Mesenchymal stem cell (in vitro differentiated cells and primary cell): ENCODE results near the gene ABHD11.
A peak's percentile ranks its signal among the peaks of the same experiment; 100 is the strongest.
"Not testable (repeated sequence)": the region's sequence is repeated elsewhere in the genome, so short reads cannot be mapped to it uniquely, and the experiment has no call there.

Source experiments
- DNase-seq: peaks from one replicate; pipeline ENCODE4 v3.0.0-alpha.2; 2013
- H2AFZ ChIP-seq: one replicate; pipeline ENCODE4 v1.6.1; 2013; ENCODE audit warnings: low read depth, mild to moderate bottlenecking, control low read depth, inconsistent platforms, low read length, moderate library complexity
- H2AK5ac ChIP-seq: 2 replicates; pipeline ENCODE4 v1.6.1; 2013; ENCODE audit warnings: low read length, moderate library complexity, mild to moderate bottlenecking, inconsistent platforms; ENCODE audit not compliant: severe bottlenecking
- H2BK120ac ChIP-seq: one replicate; pipeline ENCODE4 v1.6.1; 2013; ENCODE audit warnings: low read depth, mild to moderate bottlenecking, inconsistent platforms, low read length, moderate library complexity
- H2BK12ac ChIP-seq, 2 experiments: one replicate each; pipeline ENCODE4 v1.6.1; 2013; ENCODE audit warnings: inconsistent platforms in 2 of 2, low read length in 2 of 2, mild to moderate bottlenecking in 2 of 2, moderate library complexity in 2 of 2, control low read depth in 1 of 2
- H2BK15ac ChIP-seq: one replicate; pipeline ENCODE4 v1.6.1; 2013; ENCODE audit warnings: mild to moderate bottlenecking, low read depth, inconsistent platforms; ENCODE audit not compliant: poor library complexity, severe bottlenecking
- H2BK5ac ChIP-seq: 2 replicates; pipeline ENCODE4 v1.6.1; 2013; ENCODE audit warnings: low read depth, mild to moderate bottlenecking, low read length, control low read depth, inconsistent platforms; ENCODE audit not compliant: poor library complexity, severe bottlenecking
- H3K14ac ChIP-seq, 2 experiments: one replicate each; pipeline ENCODE4 v1.6.1; 2013; ENCODE audit warnings: inconsistent platforms in 2 of 2, low read length in 2 of 2, control low read depth in 1 of 2, mild to moderate bottlenecking in 1 of 2, moderate library complexity in 1 of 2
- H3K18ac ChIP-seq, 2 experiments: one replicate each; pipeline ENCODE4 v1.6.1; 2013; ENCODE audit warnings: inconsistent platforms in 2 of 2, low read length in 2 of 2, control low read depth in 1 of 2, low read depth in 1 of 2, mild to moderate bottlenecking in 1 of 2
- H3K23ac ChIP-seq, 2 experiments: one replicate each; pipeline ENCODE4 v1.6.1; 2013; ENCODE audit warnings: inconsistent platforms in 2 of 2, low read length in 2 of 2, mild to moderate bottlenecking in 2 of 2, moderate library complexity in 2 of 2, control low read depth in 1 of 2
- H3K27ac ChIP-seq: 2 replicates; pipeline ENCODE4 v1.5.1; 2013; ENCODE audit warnings: mild to moderate bottlenecking, moderate library complexity, low read length, control low read depth, inconsistent platforms; ENCODE audit not compliant: poor library complexity, severe bottlenecking
- H3K27me3 ChIP-seq, 2 experiments: 2 replicates each; pipeline versions ENCODE4 v1.6.1 to v1.7.0; 2013; ENCODE audit warnings: low read length in 2 of 2, mild to moderate bottlenecking in 2 of 2, moderate library complexity in 2 of 2, control low read depth in 1 of 2, inconsistent platforms in 1 of 2; ENCODE audit not compliant: control insufficient read depth in 1 of 2, insufficient read depth in 1 of 2
- H3K36me3 ChIP-seq, 2 experiments: 2 replicates each; pipeline versions ENCODE4 v1.6.1 to v1.7.0; 2013; ENCODE audit warnings: low read length in 2 of 2, control low read depth in 1 of 2, inconsistent platforms in 1 of 2, low read depth in 1 of 2, mild to moderate bottlenecking in 1 of 2; ENCODE audit not compliant: insufficient read depth in 2 of 2, control insufficient read depth in 1 of 2
- H3K4ac ChIP-seq, 2 experiments: one replicate each; pipeline ENCODE4 v1.6.1; 2013; ENCODE audit warnings: inconsistent platforms in 2 of 2, low read length in 2 of 2, mild to moderate bottlenecking in 2 of 2, moderate library complexity in 2 of 2, control low read depth in 1 of 2, low read depth in 1 of 2
- H3K4me1 ChIP-seq: 2 replicates; pipeline ENCODE4 v1.6.1; 2013; ENCODE audit warnings: low read depth, low read length, control low read depth; ENCODE audit not compliant: control insufficient read depth, insufficient read depth
- H3K4me2 ChIP-seq: 2 replicates; pipeline ENCODE4 v1.6.1; 2013; ENCODE audit warnings: low read length, mild to moderate bottlenecking, inconsistent platforms; ENCODE audit not compliant: poor library complexity, severe bottlenecking
- H3K4me3 ChIP-seq, 2 experiments: 2 replicates each; pipeline versions ENCODE4 v1.5.1 to v1.7.0; 2013; ENCODE audit warnings: low read length in 2 of 2, mild to moderate bottlenecking in 2 of 2, control low read depth in 1 of 2, low read depth in 1 of 2; ENCODE audit not compliant: insufficient read depth in 1 of 2
- H3K79me1 ChIP-seq: replicated peaks from 2 replicates; pipeline ENCODE4 v1.6.1; 2013; ENCODE audit warnings: mild to moderate bottlenecking, control low read depth, low read length, inconsistent platforms; ENCODE audit not compliant: poor library complexity, severe bottlenecking
- H3K9ac ChIP-seq: 2 replicates; pipeline ENCODE4 v1.7.0; 2013; ENCODE audit warnings: mild to moderate bottlenecking, low read length, moderate library complexity
- H3K9me3 ChIP-seq: 2 replicates; pipeline ENCODE4 v1.7.0; 2013; ENCODE audit warnings: mild to moderate bottlenecking, low read length; ENCODE audit not compliant: control insufficient read depth
- H4K8ac ChIP-seq: one replicate; pipeline ENCODE4 v1.6.1; 2013; ENCODE audit warnings: inconsistent platforms, mild to moderate bottlenecking, low read length, moderate library complexity
- H4K91ac ChIP-seq: one replicate; pipeline ENCODE4 v1.6.1; 2013; ENCODE audit warnings: mild to moderate bottlenecking, low read length, inconsistent platforms
- WGBS: methylation state at CpG from one replicate; pipeline ENCODE4 v1.1.7; 2013; ENCODE audit warnings: mixed read lengths; 5-methylcytosine and 5-hydroxymethylcytosine counted together

Gene ABHD11

GRCh38 chr7:73722182-73722581, 16.4 kb downstream of the ABHD11 start:
- not testable (repeated sequence) for H2BK15ac ChIP-seq, H3K14ac ChIP-seq, H3K9me3 ChIP-seq, H4K8ac ChIP-seq, H3K4ac ChIP-seq, H3K36me3 ChIP-seq, H3K27ac ChIP-seq, H2AFZ ChIP-seq, DNase-seq, H2BK12ac ChIP-seq, H3K9ac ChIP-seq, H2BK120ac ChIP-seq, H3K18ac ChIP-seq, H3K4me3 ChIP-seq, H4K91ac ChIP-seq, H2AK5ac ChIP-seq, H3K79me1 ChIP-seq, H3K4me2 ChIP-seq, H3K23ac ChIP-seq, H3K27me3 ChIP-seq, H2BK5ac ChIP-seq
- H3K4me1 ChIP-seq, result peaks cover 21% of the 10 kb centered on the region
- WGBS, result 68% methylated on average over 4 of the region's 4 CpGs

DNA sequence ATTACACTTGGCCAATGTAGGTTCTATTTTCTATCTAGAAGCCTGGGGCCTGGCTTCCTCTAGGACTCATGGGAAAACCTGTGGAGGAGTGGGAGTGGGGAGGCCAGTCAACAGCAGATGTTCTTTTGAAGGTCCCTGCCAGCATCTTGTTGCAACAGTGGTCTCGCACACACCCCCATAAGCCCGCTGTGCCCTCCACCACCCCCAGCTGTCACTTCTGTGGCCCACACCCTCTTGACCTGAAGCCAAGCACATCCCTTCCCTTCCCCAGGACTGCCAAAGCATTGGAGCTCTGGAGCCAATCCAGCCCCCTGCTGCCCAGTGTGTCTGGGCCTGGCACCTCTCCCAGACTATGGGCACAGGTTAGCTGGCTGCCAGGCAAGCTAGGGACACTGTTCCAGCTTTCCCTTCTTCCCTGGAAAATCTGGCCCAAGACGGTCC, 17.2 kb downstream of the ABHD11 start:
- H3K9me3 ChIP-seq, result no peaks in the 10 kb centered on the region
- WGBS, result 66% methylated on average over 3 of the region's 3 CpGs

DNA sequence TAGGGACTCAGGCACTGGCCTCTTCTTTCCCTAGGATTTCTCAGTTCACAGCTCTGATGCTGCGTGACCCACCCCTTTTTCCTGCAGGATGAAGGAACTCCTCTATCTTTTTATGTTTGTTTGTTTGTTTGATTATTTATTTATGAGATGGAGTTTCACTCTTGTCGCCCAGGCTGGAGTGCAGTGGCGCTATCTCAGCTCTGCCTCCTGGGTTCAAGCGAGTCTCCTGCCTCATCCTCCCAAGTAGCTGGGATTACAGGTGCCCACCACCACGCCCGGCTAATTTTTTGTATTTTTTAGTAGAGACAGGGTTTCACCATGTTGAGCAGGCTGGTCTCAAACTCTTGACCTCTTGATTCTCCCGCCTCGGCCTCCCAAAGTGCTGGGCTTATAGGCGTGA, 18.2 kb downstream of the ABHD11 start:
- H3K4me3 ChIP-seq, H3K79me1 ChIP-seq, H3K18ac ChIP-seq, H3K27ac ChIP-seq, H3K23ac ChIP-seq, H3K4ac ChIP-seq, H3K9me3 ChIP-seq, H4K8ac ChIP-seq, H3K9ac ChIP-seq, H2AFZ ChIP-seq, DNase-seq, H3K27me3 ChIP-seq, H4K91ac ChIP-seq, H2AK5ac ChIP-seq, H3K36me3 ChIP-seq, H3K14ac ChIP-seq, H2BK5ac ChIP-seq, H2BK12ac ChIP-seq, H3K4me2 ChIP-seq, H2BK15ac ChIP-seq, H2BK120ac ChIP-seq: not testable (repeated sequence)
- 95% methylated on average over 9 of the region's 9 CpGs for WGBS
- peaks cover 38% of the 10 kb centered on the region for H3K4me1 ChIP-seq

More for the DNA sequence above, 17.2 kb downstream of the ABHD11 start:
- H4K8ac ChIP-seq, result no peak overlapping the region
- no peak overlapping the region for H2BK120ac ChIP-seq
- H3K9ac ChIP-seq, result no peak overlapping the region
- no peak overlapping the region for H3K4me2 ChIP-seq
- no peak overlapping the region for H3K27ac ChIP-seq
- no peak overlapping the region for H3K23ac ChIP-seq
- H3K4me1 ChIP-seq, result peaks cover 29% of the 10 kb centered on the region
- H3K4me3 ChIP-seq, result no peak overlapping the region
- no peak overlapping the region for H2AK5ac ChIP-seq
- no peak overlapping the region for H3K18ac ChIP-seq
- H3K14ac ChIP-seq, result no peak overlapping the region
- no peak overlapping the region for H2BK15ac ChIP-seq
- H3K36me3 ChIP-seq, result peaks cover 2 to 5% of the 10 kb centered on the region in 2 experiments
- DNase-seq, result no peak
- H3K79me1 ChIP-seq, result no peaks in the 10 kb centered on the region
- H2BK5ac ChIP-seq, result no peak overlapping the region
- peaks cover 0 to 3% of the 10 kb centered on the region in 2 experiments for H3K27me3 ChIP-seq
- H4K91ac ChIP-seq, result no peak overlapping the region
- H2AFZ ChIP-seq, result no peak overlapping the region
- no peak overlapping the region for H2BK12ac ChIP-seq
- peak overlapping the region in 1 of 2 experiments; percentile 13 for H3K4ac ChIP-seq

GRCh38 chr7:73719806-73720169, 18.8 kb downstream of the ABHD11 start:
- peak; percentile 26 for DNase-seq
- H2AFZ ChIP-seq, result no peak overlapping the region
- no peak overlapping the region for H3K14ac ChIP-seq
- H3K79me1 ChIP-seq, result no peaks in the 10 kb centered on the region
- H2BK15ac ChIP-seq, result no peak overlapping the region
- no peak overlapping the region for H3K18ac ChIP-seq
- H4K91ac ChIP-seq, result no peak overlapping the region
- peaks cover 5 to 7% of the 10 kb centered on the region in 2 experiments for H3K36me3 ChIP-seq
- no peaks in the 10 kb centered on the region for H3K27me3 ChIP-seq
- peaks cover 41% of the 10 kb centered on the region for H3K4me1 ChIP-seq
- H3K9me3 ChIP-seq, result no peaks in the 10 kb centered on the region
- H2AK5ac ChIP-seq, result no peak overlapping the region
- WGBS, result 35% methylated on average over 5 of the region's 16 CpGs
- no peak overlapping the region for H2BK12ac ChIP-seq
- H2BK5ac ChIP-seq, result no peak overlapping the region
- H2BK120ac ChIP-seq, result no peak overlapping the region
- no peak overlapping the region for H3K23ac ChIP-seq
- peak overlapping the region; percentile 95 for H3K4me2 ChIP-seq
- peak overlapping the region; percentile 4 for H3K9ac ChIP-seq
- peak overlapping the region; percentile 48 to 71 for H3K4me3 ChIP-seq
- no peak overlapping the region for H4K8ac ChIP-seq
- H3K4ac ChIP-seq, result no peak overlapping the region
- H3K27ac ChIP-seq, result no peak overlapping the region
